ENCODE results near the gene OASL. TPM values are rescaled to one million over a fixed set of nuclear protein-coding genes. Genes with fewer than 3 reads are reported as not detected.

The OASL gene
- total RNA-seq, 1 experiment from 2014 or later: not detected

DNA sequence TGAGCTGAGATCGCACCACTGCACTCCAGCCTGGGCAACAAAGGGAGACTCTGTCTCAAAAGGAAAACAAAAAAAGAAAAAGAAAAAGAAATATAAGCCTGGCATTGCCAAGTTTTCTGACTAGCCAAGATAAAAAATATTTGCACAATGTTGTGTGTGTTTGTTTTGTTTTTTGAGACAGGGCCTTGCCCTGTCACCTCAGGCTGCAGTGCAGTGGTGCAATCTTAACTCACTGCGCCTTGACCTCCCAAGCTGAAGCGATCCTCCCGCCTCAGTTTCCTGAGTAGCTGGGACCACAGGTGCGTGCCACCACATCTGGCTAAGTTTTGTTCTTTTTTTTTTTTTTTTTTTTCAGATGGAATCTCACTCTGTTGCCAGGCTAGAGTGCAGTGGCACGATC is 17.3 kb downstream of the OASL start:
- Histone ChIP-seq H3K4me1 (ENCODE audit: insufficient read depth, low read length) (no peaks in the 10 kb centered on the region), H2AK5ac (ENCODE audit: insufficient read length, low read length) (no peak overlapping the region), H3K56ac (ENCODE audit: insufficient read length, low read depth, low read length) (no peak overlapping the region), H3T11ph (ENCODE audit: low read length) (no peak overlapping the region), H3K79me2 (ENCODE audit: insufficient read depth, low read length) (no peaks in the 10 kb centered on the region), H2BK12ac (ENCODE audit: insufficient read length, low read depth, low read length) (no peak overlapping the region), H4K91ac (ENCODE audit: insufficient read length, low read depth, low read length) (no peak overlapping the region), H3K27me3 (ENCODE audit: insufficient read depth, low read length) (no peaks in the 10 kb centered on the region), H4K5ac (ENCODE audit: insufficient read length, low read depth, low read length) (no peak overlapping the region), H3K79me1 (ENCODE audit: insufficient read depth, low read depth, low read length, poor library complexity, severe bottlenecking) (no peaks in the 10 kb centered on the region), H2BK20ac (ENCODE audit: low read depth, low read length, poor library complexity, severe bottlenecking) (no peak overlapping the region), H2BK15ac (ENCODE audit: low read depth, low read length) (no peak overlapping the region), H3K23ac (ENCODE audit: insufficient read length, low read depth, low read length) (no peak overlapping the region), H3K4ac (ENCODE audit: low read depth, low read length) (no peak overlapping the region), H4K8ac (replicated peaks; ENCODE audit: insufficient read length, low read depth, low read length) (no peak overlapping the region), H4K20me1 (ENCODE audit: control insufficient read depth, insufficient read depth, insufficient read length) (no peaks in the 10 kb centered on the region), H3K14ac (ENCODE audit: insufficient read depth, low read length) (no peak overlapping the region), H3K18ac (ENCODE audit: insufficient read length, low read depth, low read length) (no peak overlapping the region), H2AFZ (ENCODE audit: low read length) (no peak overlapping the region), H3K4me2 (ENCODE audit: insufficient read depth, insufficient read length, low read length) (no peak overlapping the region), H3K27ac (ENCODE audit: insufficient read length, low read depth, low read length) (no peak overlapping the region), H3K9ac (ENCODE audit: extremely low read depth, insufficient read length, low read length) (no peak overlapping the region), H2BK120ac (ENCODE audit: low read depth, low read length, poor library complexity, severe bottlenecking) (no peak overlapping the region), H3K23me2 (ENCODE audit: insufficient read length, low read depth, low read length, poor library complexity, severe bottlenecking) (no peaks in the 10 kb centered on the region), H3K9me3 (ENCODE audit: control insufficient read depth, low read depth, low read length) (no peaks in the 10 kb centered on the region), H2BK5ac (ENCODE audit: insufficient read length, low read length) (no peak overlapping the region)
- H3K36me3 Mint-ChIP-seq (ENCODE audit: insufficient read depth in 1 of 3, low read depth in 3 of 3): no peaks in the 10 kb centered on the region; a peak in 1 of 7 replicates
- H3K9me3 Mint-ChIP-seq: no peaks in the 10 kb centered on the region
- TF ChIP-seq, protein P1, sequence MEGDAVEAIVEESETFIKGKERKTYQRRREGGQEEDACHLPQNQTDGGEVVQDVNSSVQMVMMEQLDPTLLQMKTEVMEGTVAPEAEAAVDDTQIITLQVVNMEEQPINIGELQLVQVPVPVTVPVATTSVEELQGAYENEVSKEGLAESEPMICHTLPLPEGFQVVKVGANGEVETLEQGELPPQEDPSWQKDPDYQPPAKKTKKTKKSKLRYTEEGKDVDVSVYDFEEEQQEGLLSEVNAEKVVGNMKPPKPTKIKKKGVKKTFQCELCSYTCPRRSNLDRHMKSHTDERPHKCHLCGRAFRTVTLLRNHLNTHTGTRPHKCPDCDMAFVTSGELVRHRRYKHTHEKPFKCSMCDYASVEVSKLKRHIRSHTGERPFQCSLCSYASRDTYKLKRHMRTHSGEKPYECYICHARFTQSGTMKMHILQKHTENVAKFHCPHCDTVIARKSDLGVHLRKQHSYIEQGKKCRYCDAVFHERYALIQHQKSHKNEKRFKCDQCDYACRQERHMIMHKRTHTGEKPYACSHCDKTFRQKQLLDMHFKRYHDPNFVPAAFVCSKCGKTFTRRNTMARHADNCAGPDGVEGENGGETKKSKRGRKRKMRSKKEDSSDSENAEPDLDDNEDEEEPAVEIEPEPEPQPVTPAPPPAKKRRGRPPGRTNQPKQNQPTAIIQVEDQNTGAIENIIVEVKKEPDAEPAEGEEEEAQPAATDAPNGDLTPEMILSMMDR (conservative IDR thresholded peaks at IDR 0.05): no peak
- no peaks in the 10 kb centered on the region for H3K4me1 Mint-ChIP-seq
- DNase-seq: no peak
- no peak overlapping the region for H3K4me3 Mint-ChIP-seq
- peaks cover 2% of the 10 kb centered on the region for H3K27me3 Mint-ChIP-seq (ENCODE audit: low read depth)
- no CpG with 5 or more reads among the region's 6 CpGs for WGBS (ENCODE audit: extremely low coverage, insufficient read length, low lambda C conversion rate)
- H3K27ac Mint-ChIP-seq: no peak overlapping the region

Data from H9 (cell line).